Measurements from ENCODE around the gene SND1.

DNA sequence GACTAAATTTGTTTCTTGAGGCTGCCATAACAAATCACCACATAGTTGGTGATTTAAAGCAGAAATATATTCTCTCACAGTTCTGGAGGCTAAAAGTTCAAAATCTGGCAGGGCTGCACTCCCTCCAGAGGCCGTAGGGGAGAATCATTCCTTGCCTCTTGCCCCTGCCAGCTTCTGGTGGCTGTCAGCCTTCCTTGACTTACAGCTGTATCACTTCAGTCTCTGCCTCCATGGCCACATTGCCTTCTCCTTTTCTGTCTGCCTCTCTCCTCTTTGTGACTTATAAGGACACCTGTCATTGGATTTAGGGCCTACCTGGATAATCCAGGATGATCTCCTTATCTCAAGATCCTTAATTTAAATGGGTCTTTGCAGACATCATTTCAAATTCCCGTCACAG is 385.1 kb downstream of the SND1 start:
- TF ChIP-seq ZBTB8A (tag by site-specific recombination; IDR thresholded peaks at IDR 0.05) (no peak), YY2 (tag by site-specific recombination; IDR thresholded peaks at IDR 0.05) (no peak), ZNF514 (tag by site-specific recombination; IDR thresholded peaks at IDR 0.05) (no peak), YY1 (tag by site-specific recombination; IDR thresholded peaks at IDR 0.05) (no peak), ZNF248 (tag by site-specific recombination; IDR thresholded peaks at IDR 0.05) (no peak), HOXC10 (CRISPR knock-in tag; IDR thresholded peaks at IDR 0.05) (no peak), ZNF211 (tag by site-specific recombination; IDR thresholded peaks at IDR 0.05; ENCODE audit: low read depth) (no peak), ZNF169 (tag by site-specific recombination; IDR thresholded peaks at IDR 0.05) (no peak)
- TF ChIP-seq, protein P1, sequence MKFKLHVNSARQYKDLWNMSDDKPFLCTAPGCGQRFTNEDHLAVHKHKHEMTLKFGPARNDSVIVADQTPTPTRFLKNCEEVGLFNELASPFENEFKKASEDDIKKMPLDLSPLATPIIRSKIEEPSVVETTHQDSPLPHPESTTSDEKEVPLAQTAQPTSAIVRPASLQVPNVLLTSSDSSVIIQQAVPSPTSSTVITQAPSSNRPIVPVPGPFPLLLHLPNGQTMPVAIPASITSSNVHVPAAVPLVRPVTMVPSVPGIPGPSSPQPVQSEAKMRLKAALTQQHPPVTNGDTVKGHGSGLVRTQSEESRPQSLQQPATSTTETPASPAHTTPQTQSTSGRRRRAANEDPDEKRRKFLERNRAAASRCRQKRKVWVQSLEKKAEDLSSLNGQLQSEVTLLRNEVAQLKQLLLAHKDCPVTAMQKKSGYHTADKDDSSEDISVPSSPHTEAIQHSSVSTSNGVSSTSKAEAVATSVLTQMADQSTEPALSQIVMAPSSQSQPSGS (tag by site-specific recombination; IDR thresholded peaks at IDR 0.05; ENCODE audit: low read depth) = no peak
- TF ChIP-seq, protein P2, sequence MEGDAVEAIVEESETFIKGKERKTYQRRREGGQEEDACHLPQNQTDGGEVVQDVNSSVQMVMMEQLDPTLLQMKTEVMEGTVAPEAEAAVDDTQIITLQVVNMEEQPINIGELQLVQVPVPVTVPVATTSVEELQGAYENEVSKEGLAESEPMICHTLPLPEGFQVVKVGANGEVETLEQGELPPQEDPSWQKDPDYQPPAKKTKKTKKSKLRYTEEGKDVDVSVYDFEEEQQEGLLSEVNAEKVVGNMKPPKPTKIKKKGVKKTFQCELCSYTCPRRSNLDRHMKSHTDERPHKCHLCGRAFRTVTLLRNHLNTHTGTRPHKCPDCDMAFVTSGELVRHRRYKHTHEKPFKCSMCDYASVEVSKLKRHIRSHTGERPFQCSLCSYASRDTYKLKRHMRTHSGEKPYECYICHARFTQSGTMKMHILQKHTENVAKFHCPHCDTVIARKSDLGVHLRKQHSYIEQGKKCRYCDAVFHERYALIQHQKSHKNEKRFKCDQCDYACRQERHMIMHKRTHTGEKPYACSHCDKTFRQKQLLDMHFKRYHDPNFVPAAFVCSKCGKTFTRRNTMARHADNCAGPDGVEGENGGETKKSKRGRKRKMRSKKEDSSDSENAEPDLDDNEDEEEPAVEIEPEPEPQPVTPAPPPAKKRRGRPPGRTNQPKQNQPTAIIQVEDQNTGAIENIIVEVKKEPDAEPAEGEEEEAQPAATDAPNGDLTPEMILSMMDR (tag by site-specific recombination; IDR thresholded peaks at IDR 0.05) = no peak
